Activated CD4-positive, CD25-positive, alpha-beta regulatory T cell treated with anti-CD3 and anti-CD28 coated beads, Interleukin-2, amount 50 U/mL, for 24 hours (primary cell): ENCODE measurements around the gene MLH3.
"Not testable (repeated sequence)": the region's sequence is repeated elsewhere in the genome, so short reads cannot be mapped to it uniquely, and the experiment has no call there.

Experiments used
- ATAC-seq, 2 donors: fragments of 150-1000 bp; cut with Tn5 transposase; one replicate each; pipeline ENCODE4 v1.10.0; 2021; ENCODE audit warnings: mild to moderate bottlenecking in 1 of 2, moderate library complexity in 1 of 2

The MLH3 gene

DNA sequence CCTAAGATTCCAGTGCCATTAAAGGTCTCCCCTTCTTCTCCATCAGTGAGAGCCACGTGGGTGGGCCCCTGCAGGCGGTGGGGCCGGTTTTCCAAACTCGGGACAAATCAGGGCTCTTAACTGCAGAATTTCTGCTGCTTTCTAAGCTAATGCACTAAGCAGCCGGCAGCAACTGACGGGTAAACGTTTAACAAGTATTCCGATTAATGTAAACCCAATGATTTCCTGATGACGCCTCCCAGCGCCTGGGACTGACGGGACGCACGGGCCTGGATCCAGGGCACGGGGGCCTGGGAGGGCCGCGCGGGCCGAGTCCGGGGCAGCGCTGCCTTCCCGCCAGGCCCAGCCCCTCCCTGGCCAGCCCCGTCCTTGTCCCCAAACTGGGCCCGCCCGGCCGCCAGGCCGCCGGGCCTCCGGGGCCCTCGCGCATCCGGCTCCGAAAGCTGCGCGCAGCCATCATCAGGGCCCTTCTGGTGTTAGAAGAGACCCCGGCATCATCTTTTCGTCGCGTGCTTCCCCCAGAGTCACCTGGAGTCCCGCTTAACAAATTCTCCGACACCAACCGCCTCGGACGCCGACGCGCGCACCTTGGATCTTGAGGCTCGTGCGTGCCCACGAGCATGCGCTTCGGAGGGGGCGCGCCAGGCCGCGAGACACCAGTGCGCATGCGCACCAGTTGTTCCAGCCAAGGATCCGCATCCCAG lies at the start of gene MLH3:
Gene MLH3, minus strand, starts transcription at position 616 of the 704 bp plus-strand sequence. CDS start 1,812 bp downstream, outside the sequence.
- ATAC-seq: peak; percentile 73 to 74

DNA sequence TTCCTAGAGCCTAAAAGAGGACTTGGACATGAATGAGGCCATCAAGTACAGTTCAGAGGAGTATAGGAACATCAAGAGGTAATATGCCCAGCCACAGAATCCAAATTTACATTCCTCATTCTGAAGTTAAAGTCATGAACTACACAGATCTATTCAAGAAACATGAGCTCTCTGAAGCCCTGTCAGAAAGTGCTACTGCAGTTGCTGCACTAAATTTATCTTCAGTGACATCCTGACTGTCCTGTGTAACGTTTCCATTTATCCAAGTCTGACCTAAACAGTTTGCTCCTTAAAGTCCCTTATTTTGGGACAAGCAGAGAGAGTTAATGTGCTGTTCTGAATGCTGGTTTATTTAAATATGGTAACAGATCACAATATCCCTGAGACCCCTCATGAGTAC lies 47.4 kb upstream of the MLH3 start:
- ATAC-seq: no peak

DNA sequence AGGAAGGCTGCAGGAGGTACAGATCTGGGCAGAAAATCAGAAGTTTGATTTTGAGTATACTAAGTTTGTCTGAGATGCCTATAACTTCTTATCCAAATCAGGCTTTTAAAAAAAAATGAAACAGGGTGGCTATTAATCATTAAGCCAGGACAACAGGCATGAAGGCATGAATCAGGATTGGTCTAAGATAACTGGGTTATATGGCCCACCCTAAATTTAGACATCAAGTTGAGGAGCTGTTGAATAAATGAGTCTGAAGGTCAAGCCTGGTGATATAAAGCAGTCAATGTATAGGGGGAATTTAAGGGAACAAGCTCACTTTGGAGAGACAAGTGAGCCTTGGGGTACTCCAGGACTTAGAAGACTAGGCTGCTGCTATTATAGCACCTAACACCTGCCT lies 46.9 kb upstream of the MLH3 start:
- no peak for ATAC-seq

- no peak for ATAC-seq
Measured at GRCh38 chr14:75096959-75097358, 45.7 kb upstream of the MLH3 start.

DNA sequence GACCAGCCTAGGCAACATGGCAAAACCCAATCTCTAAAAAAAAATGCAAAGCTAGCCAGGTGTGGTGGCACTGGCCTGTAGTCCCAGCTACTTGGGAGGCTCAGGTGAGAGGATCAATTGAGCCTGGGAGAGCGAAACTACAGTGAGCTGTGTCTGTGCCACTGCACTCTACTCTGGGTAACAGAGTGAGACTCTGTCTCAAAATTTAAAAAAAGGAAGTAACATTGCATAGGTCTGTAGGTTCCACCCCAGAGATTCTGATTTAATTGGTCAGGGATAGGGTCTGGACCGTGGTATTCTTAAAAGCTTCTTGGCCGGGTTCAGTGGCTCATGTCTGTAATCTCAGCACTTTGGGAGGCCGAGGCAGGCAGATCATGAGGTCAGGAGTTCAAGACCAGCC lies 44.4 kb upstream of the MLH3 start:
- ATAC-seq: no peak

GRCh38 chr14:75094896-75095295 lies 43.6 kb upstream of the MLH3 start:
- ATAC-seq: no peak

DNA sequence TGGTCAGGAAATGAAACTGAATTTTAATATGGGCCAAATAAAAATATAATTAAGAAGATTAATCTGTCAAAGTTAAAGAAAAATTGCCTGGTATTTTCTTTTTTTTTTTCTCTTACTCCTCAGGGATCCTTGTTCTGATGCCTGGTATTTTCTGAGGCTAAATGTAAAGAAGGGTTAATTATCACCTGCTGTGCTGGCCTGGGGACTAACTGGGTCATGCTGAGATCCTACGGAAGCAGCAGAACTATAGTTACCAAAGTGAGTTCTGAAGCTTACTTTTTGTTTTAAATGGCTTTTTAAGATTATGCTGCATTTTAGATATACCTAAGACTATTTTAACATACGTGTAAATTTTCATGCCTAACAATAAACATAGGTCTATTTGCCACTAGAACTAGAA lies 41.4 kb upstream of the MLH3 start:
- no peak for ATAC-seq

GRCh38 chr14:75091251-75091650 lies 40.0 kb upstream of the MLH3 start:
- no peak for ATAC-seq

DNA sequence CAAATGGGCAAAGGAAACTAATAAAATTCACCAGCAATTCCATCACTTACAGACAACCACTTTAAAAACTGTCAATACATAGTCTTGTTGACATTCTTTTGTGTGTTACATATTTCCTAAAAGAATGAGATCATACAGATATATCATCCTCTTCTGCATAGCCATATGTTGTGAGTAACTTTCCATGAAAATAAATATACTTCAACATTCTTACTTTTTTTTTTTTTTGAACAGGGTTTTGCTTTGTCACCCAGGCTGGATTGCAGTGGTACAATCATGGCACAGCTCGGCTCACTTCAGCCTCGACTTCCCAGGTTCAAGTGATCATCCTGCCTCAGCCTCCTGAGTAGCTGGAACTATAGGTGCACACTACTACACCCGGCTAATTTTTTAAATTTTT lies 39.1 kb upstream of the MLH3 start:
- ATAC-seq: no peak

- ATAC-seq: peak; percentile 44 to 60
Measured at GRCh38 chr14:75088566-75089373, 37.5 kb upstream of the MLH3 start.

DNA sequence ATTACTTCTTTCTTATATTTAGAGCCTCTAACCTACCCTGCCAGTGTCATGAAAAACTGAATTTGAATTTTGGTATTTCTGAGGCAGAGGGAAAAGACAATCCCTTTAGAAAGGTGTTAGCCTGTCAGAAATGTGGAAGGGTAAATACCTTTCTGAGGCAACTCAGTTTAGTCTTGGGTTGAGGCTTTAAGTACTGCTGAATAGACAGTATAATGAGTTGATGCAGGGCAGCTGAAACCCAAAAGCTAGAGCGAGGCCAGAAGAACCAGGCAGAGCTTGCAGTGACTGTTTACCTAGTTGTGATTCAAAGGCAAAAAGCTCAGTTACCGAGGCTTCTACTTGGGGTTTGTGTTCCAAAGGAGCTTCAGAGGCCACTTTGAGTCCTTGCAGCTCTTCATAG lies 36.9 kb upstream of the MLH3 start:
- no peak for ATAC-seq

- ATAC-seq: no peak
Measured at GRCh38 chr14:75084513-75084912, 33.2 kb upstream of the MLH3 start.

GRCh38 chr14:75083271-75083670 lies 32.0 kb upstream of the MLH3 start:
- no peak for ATAC-seq

GRCh38 chr14:75081660-75082229 lies 30.5 kb upstream of the MLH3 start:
- ATAC-seq: no peak

DNA sequence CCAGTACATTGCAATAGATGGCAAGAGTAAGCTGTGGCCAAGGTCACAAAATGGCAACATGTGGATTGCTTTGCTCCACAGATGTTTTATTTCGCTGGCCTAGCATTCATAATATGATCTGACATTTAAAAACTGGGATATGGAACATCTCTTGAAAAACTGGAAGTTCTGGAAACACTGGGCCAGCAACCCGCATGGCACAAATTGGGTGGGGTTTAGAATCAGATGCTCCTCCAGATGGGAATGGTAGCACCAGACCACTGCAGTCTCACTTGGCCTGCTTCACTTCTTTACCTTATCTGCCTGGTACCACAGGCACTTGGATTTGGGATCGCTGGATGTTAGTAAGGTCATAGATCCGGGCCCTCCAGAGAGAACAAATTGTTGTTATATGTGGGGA lies 28.3 kb upstream of the MLH3 start:
- no peak for ATAC-seq

DNA sequence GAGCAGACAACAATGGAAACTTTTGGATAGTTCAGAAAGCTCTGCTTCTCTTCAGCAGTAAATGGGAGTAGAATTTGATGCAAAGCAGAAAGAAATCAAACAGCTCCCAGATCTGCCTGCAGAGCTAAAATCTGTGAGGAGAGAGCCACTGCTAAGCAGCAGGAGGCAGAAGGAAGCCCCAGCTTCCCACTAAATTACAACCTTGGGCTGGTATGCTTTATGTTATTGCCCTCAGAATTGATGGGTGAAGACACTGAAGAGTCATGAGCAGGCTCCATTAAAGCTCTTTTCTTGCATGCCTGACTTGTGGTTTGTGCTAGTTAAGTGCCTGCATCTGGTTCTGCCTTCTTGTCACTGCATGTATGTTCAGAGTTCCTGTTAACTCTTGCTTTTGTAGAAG lies 26.5 kb upstream of the MLH3 start:
- no peak for ATAC-seq

DNA sequence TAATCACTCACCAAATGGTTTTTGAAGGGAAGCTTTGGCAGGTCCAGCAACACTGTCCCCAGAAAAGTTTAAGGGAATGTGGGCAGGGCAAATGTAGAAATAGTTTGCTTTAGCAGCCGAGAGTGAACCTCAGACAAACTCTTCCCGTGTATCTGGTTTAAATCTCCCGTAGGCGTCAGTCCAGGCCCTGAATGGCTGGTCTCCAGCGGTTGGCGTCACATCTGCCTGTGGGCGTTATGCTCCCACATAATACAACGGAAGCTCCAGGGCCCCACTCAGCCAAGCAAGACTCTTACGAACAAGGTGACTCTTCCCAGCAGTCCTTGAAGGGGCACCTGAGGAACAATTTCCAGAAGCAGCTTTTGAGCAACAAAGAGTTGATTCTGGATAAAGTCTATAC lies 19.1 kb upstream of the MLH3 start:
- no peak for ATAC-seq

- no peak for ATAC-seq
Measured at GRCh38 chr14:75069811-75070145, 18.5 kb upstream of the MLH3 start.

DNA sequence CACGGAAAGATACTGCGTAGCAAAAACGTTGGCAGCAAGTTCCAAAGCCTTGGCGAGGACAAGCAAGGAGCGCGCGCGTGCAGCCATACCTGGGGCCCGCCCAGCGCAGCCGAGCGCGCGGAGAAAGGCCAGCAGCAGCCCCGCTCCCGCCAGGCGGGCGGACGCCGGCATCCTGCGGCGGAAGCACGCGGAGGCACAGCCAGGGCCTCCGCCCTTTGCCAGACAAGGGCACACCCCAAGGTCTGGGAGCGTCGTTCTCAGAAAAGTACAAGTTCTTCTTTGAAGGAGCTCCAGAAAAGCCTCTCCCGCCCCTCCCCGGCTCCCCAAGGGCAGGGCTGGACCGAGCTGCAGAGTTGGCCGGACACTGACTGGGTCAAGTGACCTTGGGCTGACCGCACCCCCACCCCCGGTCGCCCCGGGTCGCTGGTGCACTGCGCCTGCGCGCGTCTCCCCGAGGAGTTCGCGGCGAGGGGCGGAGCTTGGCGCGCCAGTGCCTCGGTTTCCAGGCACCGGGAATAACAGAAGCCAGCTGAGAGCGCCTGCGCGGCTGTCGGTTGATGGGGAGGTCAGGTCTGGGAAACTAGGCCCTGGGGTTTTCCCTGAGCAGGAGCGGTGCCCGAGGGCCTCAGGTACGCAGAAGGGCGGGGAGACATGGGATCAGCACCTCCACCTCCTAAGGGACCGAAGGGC lies 18.0 kb upstream of the MLH3 start, which contains the start of gene ZC2HC1C:
Gene ZC2HC1C, plus strand, starts transcription at position 521 of the 690 bp plus-strand sequence. CDS start 933 bp downstream, outside the sequence.
- peak; percentile 82 to 85 for ATAC-seq

DNA sequence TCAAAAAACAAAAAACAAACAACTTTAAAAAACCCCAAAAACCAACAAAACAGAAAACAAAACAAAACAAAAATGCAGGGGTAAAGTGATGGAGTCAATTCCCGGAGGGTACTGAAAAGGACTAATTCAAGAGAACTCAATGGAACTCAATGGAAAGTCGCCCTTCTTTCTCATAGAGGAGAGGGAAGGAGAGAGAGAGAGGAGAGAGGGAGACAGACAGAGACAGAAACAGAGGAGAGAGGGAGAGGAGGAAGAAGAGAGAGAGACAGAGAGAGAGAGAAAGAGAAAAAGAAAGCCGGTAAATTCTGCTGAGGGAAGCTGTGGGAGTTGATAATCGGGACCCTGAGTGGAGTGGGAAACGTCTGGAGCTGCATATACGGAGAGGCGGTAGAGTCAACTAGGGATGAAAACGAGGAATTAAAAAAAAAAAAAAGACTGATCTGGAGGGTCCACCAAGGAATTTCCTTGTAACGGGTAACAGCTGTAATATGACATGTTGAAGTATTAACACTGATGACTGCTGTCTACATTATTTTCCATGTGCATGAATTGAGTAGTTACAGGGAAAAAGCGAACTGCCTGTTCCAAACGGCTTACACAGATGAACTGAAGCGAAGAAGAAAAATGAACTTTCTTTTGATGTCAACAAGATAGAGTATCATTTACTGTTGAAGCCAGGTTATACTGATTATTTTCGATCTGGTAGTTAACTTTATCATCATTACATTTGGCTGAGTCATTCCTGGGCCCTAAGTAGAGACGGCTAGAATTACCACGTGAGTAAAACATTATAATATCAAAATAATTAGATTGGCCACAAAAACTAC lies 17.2 kb upstream of the MLH3 start:
- peak; percentile 49 to 56 for ATAC-seq

DNA sequence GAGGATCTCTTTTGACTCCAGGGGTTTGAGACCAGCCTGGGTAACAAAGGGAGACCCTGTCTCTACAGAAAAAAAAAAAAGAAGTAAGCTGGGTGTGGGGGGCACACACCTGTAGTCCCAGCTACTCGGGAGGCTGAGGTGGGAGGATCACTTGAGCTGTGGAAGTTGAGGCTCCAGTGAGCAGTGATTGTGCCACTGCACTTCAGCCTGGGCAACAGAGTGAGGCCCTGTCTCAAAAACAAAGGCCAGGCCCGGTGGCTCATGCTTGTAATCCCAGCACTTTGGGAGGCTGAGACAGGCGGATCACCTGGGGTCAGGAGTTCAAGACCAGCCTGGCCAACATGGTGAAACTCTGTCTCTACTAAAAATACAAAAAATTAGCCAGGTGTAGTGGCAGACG lies 16.5 kb upstream of the MLH3 start:
- ATAC-seq: not testable (repeated sequence)

GRCh38 chr14:75067212-75067611 lies 15.9 kb upstream of the MLH3 start:
- no peak for ATAC-seq
